ENCODE data around the gene CPLX1.
"Not testable (repeated sequence)": the region's sequence is repeated elsewhere in the genome, so short reads cannot be mapped to it uniquely, and the experiment has no call there.

The CPLX1 gene

DNA sequence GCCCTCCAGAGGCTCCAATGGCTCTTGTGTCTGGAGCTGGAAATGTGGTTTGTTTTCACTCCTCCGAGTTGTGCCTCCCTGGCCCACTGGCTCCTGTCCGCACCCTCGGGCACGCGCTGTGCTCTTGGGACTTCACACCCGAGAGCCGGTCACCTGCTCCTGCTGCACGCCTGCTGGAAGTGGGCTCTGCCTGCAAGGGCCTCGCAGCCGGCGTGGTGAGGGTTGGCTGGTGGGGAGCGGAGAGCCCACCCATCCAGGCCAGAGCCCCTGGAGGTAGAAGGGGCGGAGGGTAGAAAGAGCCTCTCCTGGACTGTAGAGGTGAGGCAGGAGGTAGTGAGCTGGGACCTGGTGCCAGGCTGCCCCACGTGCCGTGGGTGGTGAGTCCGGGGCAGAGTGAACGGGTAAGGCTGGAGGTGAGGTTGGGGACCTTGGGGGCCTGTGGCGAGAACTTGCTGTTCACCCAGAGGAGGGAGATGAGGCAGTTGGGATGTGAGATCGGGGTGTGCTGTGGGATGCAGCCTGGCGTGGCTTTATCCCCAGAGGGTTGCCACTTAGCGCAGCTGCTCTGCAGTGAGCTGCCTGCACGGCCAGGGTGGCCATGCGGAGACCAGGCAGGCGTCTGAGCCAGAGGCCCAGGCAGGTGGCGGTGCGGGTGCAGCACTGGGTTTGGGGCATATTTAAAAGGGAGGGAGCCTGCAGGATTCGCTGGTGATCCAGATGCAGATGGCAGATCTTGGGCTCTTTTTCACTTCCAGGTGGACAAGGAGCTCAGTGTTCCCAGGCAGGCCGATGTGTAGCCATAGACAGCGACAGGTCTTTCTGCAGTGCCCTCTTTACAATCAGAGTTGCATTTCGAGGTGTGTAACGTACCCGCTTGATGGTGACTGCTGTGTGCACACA lies 71.5 kb downstream of the CPLX1 start:
- DNase-seq (ENCODE audit: low read depth): no peak

DNA sequence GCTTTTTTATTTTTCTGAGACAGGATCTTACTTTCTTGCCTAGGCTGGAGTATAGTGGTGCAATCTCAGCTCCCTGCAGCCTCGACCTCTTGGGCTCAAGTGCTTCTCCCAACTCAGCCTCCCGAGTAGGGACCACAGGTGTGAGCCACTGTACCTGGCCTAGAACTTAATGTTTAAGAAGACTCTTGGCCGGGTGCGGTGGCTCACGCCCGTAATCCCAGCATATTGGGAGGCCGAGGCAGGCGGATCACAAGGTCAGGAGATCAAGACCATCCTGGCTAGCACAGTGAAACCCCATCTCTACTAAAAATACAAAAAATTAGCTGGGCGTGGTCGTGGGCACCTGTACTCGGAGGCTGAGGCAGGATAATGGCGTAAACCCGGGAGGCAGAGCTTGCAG lies 72.7 kb downstream of the CPLX1 start:
- DNase-seq (ENCODE audit: low read depth): not testable (repeated sequence)

DNA sequence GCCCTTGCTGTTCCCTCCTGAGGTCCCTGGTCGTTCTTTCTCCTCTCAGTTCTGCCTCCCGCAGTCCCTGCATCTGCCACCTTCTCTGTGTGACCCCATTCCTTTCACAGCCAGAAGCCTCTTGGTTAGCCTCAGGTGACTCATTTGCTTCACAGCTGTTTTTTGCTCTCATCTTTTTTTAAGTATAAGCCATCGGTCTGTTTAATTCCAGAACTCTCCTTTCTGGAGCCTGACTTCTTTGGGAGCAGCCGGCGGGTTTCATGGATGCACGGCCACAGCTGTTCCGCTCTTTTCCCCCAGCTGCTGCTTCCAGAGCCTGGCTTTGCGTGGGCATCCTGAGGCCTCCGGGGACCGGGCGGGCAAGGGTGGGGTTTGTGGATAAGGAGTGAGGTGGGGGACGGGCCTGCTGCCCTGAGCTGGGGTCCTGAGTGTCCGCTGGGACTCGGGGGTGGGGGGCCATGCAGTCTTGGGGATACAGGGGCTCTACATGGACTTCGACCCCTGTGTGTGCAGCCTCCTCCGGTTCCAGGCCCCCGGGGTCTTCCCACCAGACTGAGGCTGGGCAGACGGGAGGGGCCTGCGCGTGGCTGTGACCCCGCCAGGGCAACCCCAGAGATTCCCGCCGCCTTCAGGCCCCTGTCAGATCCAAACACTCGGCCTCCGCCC lies 73.6 kb downstream of the CPLX1 start:
- DNase-seq (ENCODE audit: low read depth): no peak

DNA sequence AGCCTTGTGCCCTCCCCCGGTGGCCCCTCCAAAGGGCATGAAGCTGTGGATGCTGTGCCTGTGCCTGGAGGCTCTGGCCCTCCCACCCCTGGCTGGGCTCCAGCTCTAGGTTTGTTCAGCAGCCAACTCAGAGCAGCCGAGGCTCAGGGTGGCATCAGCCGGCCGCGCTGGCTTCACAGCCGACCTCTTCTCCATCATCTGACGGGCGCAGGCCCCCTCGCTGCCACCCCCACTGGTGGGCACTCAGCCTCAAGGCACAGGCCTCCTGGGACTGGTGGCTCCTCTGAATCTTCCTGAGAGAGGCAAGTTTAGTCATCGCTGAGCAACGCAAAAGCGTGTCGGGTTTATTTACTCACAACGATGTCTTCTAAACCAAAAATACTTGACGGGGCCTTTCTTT lies 74.3 kb downstream of the CPLX1 start:
- DNase-seq (ENCODE audit: low read depth): no peak

DNA sequence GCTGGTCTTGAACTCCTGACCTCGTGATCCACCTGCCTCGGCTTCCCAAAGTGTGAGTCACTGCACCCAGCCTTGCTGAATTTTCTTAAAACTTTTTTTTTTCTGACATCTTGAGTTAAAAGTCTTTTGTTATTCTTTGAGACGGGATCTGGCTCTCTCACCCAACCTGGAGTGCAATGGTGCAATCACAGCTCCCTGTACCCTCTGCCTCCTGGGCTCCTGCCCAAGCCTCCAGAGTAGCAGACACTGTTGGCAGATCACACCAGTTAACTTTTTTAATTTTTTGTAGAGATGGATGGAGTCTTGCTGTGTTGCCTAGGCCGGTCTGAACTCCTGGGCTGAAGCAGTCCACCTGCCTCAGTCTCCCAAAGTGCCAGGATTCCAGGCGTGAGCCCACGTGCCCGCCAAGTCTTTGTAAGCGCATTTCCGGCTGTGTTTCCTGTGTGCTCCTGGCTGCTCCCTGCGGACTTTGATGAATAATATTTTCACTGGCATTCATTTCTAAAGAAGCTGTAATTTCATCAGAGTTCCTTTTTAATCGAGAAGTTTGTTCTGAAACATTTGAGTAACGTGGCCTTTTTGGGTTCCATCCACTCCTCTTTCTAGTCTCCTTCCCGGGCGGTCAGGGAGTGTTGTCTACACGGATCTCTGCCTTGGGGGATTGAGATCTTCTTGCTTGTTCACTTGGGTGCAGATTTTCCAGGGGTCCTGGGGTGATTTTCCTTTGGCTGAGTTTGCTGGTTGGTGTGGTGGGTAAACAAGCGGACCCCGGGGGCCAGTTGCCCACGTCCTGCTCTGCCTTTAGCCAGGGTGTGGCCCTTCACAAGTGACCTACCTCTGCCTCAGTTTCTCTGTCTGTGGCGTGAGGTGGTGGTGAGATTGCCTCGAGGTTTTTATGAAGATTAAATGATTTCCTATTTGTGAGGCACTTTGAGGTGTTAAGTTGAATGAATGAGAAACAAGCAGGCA lies 75.9 kb downstream of the CPLX1 start:
- DNase-seq (ENCODE audit: low read depth): no peak

DNA sequence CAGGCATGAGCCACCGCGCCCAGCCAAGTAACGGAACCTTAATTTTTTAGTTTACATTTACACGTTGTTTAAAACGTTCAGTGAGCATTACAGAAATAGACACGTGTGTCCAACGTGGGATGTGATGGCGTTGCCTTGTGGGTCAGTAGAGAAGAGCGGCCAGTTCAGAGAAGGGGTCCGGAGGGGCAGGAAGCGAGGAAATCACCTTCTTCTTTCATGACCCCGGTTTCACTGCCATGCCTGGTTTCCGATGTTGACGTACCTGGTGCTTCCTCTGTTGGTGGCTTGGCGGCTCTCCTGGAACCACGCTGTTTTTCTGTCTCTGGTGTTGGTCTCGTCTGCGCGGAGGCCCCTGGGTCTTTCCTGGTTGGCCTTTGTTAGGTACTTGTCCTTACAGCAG lies 77.5 kb downstream of the CPLX1 start:
- DNase-seq (ENCODE audit: low read depth): no peak

DNA sequence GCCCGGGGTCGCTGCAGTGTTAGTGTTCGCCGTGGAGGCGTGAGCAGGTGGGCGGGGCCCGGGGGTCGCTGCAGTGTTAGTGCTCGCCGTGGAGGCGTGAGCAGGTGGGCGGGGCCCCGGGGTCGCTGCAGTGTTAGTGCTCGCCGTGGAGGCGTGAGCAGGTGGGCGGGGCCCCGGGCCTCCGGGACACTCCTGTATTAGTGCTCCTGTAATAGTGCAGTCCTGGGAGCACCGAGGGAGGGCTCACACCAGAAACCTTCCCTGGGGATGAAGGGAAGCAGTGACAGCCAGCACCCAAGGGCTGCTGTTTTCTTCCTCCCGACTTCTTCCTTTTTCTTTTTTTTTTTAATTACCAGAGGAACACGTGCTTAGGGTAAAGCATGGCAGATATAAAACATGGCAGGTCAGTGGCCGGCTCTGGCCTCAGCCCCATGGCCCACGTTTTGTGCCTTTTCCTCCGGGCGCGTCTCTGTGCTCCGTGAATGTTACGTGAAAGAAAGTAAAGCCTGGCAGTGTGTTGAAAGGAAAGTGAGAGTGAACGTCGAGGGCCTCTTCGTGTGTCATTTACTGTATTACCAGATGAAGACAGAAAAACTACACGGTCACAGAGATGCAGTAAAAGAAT lies 78.3 kb downstream of the CPLX1 start:
- no peak for DNase-seq (ENCODE audit: low read depth)

DNA sequence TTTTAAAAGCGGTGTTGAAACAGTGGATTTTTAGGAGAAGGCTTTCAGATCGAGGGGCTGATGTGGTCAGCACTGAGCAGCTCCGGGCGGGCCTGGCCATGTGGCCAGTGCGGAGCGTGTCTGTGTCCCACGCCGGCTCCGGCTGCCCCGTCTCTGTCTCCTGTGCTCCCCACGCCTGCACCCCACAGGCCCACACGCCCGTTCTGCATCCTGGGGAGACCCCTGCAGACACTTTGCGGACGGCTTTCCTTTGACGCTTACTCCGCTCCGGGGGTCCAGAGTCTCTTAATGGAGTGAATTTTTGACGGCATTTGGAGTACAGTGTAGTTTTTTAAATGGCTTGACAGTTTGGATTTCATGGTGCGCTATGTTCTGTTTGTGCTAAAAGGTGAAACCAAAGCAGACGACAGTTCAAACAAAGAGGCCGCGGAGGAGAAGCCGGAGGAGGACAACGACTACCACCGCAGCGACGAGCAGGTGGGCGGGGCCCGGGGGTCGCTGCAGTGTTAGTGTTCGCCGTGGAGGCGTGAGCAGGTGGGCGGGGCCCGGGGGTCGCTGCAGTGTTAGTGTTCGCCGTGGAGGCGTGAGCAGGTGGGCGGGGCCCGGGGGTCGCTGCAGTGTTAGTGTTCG lies 81.6 kb downstream of the CPLX1 start:
- DNase-seq (ENCODE audit: low read depth): no peak

DNA sequence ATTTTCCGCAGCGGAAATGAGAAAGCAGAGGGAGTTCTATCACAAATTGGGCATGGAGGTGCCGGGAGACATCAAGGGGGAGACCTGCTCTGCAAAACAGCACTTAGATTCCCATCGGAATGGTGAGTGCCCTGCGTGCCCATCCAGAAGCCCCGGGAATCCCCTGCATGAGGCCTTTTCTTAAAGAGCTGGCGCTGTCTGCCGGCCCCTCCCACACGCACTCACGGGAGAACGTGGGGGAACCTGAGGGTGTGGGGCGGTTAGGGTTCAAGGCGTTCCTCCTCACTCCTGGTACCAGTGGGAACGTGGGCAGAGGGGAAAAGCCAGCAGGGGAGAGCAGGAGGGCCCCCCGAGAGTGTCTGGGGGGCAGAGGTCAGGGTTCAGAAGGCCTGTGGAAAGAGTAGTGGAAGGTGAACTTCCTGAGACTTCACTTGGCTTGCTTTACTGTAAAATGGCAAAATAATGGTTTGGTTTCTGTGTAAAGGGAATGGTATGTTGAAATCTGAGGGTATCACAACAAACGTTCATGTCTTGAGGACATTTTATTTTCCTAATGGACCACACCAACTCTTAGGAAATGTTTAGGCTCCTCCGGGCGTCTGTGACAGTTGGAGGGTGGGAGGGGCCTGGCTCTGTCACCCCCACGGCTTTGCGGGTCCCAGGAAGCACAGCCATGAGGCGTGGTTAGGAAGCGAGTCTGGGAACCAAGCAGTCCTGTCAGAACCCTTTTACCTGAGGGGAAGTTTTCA lies 82.3 kb downstream of the CPLX1 start:
- no peak for DNase-seq (ENCODE audit: low read depth)

DNA sequence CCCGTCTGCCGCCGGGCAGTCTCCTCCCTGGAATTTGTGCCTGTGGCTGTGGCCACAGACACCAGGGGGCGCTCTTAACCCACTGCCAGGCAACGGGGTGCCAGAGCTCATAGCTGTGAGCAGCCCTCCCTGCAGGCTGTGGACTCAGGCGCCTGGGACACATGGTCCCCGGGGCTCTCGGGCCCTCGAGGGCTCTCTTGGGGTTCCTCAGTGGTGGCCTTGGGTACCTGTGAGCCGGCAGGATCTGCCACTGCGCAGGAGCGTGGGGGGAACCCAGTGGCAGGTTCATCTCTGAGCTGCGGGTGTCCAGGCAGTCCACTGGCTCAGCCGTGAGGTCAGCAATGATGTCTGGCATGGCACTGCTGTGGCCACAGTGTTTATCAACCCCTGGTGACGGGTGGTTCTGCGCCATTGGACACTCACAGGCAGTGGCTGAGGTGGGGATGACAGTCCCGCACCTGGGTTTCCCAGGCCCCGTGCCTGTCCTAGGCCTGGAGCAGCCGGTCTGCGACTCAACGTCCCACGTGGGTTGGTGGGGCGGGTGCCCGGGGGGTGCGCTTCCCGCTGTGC lies 83.1 kb downstream of the CPLX1 start:
- DNase-seq (ENCODE audit: low read depth): peak; percentile 64

DNA sequence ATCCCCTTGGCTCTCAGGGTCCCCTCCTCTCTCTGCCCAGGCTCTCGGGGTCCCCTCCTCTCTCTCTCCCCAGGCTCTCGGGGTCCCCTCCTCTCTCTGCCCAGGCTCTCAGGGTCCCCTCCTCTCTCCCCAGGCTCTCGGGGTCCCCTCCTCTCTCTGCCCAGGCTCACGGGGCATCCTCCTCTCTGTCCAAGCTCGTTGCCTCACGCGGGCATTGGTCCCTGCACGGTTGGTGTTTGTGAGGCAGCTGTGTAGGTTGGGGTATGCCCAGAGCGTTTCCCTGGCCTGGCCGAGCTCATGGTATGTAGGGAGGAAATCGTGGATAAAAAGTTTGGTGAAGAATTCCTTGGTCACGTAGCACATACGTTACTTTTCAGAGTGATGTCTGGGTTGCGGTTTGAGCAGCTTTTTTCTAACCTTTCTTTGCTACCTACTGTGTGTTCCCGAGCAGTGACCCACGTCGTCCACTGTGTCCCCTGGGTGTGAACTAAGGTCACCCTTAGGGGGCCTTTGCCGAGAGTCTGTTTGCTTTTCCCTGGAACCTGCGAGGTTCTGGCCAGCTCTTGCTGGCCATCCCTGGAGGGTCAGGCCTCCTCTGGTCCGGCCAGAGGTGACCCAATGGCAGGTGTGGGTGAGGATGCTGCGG lies 83.7 kb downstream of the CPLX1 start:
- DNase-seq (ENCODE audit: low read depth): no peak

DNA sequence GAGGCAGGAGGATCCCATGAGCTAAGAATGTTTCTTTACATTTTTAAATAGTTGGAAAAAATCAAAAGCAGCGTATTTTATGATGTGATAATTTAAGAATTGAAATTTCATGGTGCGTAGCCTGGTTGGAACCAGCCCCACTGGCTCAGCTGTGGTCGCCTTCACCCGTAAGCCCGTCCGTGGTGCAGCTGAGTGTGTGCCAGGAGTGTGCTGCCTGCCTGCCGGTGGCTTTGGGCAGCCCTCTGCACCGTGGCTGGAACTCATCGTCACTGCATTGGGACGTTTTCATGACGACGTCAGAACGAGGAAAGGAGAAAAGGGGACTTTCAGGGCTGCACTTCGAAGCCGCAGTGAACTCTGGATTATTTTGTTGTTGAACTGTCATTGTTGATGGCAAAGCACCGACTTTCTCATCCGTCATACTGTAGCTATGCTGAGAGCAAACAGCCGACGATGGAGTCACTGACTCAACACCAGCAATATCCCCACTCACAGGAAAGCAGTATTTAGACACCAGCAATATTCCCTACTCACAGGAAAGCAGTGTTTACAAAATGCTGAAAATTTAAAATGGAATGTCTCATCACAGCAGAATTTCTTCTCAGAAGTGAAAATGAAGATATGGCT lies 85.2 kb downstream of the CPLX1 start:
- DNase-seq (ENCODE audit: low read depth): no peak

DNA sequence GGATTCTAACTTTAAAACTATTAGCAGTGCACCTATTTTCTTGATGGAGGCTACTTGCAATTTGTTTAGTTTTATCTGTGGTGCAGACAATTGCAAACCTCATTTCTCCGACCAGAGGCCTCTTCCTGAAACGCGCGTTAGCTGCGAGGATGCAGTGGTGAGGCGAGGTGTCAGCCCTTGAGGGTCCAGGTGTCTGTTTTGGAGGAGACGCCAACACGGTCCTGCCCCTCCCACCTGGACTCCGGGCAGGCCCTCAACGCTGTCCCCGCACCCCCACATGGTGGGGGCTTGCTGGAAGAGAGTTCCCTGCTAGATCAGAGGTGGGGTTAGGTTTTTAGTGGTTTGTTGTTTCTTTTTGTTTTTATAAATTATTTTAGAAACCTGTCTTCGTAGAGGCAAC lies 85.9 kb downstream of the CPLX1 start:
- no peak for DNase-seq (ENCODE audit: low read depth)

DNA sequence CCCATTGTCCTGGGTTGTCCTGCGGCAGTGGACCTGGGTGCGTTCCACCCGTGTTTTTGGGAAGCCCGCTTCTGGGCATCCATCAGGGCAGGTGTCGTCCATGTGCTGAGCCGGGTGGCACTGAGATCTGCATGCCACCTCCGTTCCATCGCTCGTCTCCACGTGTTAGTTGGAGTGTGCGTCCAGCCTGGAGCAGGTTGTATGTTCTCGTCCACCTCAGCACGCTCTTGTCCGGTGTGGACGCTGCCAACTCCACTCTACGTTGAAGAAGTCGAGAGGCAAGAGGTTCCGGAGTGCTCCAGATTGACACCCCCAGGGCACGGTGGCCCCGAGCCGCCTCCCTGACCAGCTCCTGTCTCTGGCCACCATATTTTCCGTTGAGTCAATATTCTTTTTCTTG lies 86.4 kb downstream of the CPLX1 start:
- DNase-seq (ENCODE audit: low read depth): no peak

DNA sequence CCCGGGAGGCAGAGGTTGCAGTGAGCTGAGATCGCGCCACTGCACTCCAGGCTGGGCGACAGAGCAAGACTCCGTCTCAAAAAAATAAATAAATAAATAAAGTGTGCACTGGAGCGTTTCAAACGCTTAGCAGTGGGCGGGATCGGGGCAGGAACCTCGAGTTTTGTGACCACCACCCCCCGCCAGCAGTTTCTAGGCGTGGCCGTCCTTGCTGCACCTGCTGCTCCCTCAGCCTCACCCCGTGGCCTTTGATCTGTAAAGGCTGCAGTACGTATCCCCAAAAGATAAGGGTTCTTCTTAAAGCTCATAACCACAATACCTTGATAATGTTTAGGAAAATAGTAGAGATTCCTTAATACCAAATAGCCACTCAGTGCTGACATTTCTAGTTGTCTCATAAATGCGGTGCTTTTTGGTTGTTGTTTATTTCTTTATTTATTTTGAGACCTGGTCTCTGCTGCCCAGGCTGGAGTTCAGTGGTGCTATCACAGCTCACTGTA lies 87.1 kb downstream of the CPLX1 start:
- no peak for DNase-seq (ENCODE audit: low read depth)

DNA sequence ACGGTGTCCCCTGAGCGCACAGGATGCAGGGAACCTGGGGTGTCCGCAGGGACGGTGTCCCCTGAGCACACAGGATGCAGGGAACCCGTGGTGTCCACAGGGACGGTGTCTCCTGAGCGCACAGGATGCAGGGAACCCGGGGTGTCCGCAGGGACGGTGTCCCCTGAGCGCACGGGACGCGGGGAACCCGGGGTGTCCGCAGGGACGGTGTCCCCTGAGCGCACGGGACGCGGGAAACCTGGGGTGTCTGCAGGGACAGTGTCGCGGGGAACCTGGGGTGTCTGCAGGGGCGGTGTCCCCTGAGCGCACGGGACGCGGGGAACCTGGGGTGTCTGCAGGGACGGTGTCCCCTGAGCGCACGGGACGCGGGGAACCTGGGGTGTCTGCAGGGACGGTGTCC lies 89.4 kb downstream of the CPLX1 start:
- not testable (repeated sequence) for DNase-seq (ENCODE audit: low read depth)

DNA sequence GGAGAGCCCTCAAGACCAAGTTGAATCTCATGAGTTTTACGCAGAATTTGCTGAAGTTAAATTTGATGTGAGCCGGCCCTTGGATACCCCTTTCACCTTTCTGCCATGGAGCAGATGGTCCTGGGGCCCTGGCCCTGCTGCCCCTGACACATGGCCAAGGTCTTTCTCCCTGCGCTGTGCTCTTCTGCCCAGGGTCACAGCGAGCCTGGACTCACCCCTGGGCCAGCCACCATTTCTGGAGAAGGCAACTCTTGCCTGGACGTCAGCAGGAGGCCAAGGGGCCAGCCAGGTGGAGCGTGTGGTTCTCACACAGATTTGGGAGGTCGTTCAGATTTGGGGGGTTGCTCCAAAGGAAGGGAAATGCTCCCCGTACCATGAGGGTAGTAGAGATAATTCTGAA lies 90.3 kb downstream of the CPLX1 start:
- no peak for DNase-seq (ENCODE audit: low read depth)
